ENCODE data around the gene RPL37A.

RPL37A gene

DNA sequence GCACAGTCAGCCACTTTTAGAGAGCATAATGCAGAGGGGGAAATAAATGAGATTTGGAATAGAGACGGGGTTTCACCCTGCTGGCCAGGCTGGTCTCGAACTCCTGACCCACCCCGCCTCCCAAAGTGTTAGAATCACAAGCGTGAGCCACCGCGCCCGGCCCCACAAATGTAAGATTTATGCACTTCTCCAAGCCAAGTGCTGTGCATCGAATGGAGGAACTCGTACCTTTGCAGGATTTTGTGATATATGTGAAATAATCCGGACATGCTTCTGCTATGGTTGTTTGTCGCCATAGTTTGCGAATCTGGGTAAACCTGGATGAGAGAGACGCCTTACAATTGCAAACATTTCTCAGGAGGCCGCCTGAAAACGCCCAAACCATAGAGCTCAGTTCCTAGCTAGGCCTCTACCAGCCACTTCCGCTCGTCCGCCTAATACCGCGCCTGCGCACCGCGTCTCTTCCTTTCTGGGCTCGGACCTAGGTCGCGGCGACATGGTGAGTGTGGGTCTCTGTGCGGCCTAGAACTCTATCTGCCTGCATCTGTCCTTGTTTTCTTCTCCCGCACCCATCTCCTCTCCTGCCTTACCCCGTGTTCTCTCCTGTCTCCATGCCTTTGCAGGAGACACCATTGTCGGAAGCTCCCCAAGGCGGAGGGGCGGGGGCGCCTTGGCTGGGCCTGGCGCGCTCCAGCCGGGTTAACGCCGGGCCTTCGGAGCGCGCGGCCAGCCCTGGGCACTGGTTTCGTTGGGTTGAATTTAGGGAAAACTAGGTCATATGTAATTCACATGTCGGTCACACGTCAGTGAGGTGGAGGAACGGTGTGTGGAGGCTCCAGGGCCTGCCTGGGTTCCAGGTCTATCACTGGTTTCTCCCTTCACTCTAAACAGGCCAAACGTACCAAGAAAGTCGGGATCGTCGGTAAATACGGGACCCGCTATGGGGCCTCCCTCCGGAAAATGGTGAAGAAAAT lies at the start of gene RPL37A:
Gene RPL37A (plus strand): TSS at position 466 of the 974 bp plus-strand sequence. CDS start 31 bp downstream, at position 497.
- H3K4me3 ChIP-seq (ENCODE audit: low read depth, low read length): peak within 1 kb of the TSS; percentile 75
- TF ChIP-seq, protein P1, sequence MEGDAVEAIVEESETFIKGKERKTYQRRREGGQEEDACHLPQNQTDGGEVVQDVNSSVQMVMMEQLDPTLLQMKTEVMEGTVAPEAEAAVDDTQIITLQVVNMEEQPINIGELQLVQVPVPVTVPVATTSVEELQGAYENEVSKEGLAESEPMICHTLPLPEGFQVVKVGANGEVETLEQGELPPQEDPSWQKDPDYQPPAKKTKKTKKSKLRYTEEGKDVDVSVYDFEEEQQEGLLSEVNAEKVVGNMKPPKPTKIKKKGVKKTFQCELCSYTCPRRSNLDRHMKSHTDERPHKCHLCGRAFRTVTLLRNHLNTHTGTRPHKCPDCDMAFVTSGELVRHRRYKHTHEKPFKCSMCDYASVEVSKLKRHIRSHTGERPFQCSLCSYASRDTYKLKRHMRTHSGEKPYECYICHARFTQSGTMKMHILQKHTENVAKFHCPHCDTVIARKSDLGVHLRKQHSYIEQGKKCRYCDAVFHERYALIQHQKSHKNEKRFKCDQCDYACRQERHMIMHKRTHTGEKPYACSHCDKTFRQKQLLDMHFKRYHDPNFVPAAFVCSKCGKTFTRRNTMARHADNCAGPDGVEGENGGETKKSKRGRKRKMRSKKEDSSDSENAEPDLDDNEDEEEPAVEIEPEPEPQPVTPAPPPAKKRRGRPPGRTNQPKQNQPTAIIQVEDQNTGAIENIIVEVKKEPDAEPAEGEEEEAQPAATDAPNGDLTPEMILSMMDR (IDR thresholded peaks at IDR 0.05; ENCODE audit: borderline replicate concordance, insufficient read depth, low read depth, low read length): no peak

DNA sequence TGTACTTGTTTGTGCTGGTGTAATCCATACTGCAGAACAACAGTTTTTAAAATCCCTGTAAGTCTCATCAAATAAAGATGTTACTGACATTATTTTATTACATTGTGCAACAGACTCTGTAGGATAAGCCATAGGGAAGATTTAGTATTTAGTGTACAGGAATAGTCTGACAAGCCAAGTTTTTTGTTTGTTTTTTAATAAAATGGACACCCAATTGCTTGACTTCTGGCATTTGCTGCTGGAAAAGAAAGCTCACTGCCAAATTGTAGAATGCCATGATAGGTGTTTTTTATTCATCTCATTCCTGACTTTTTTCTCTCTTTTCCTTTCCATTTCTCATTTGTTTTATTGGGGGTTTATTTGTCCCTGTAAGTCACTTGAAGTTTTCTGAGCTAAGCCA lies 48.3 kb upstream of the RPL37A start:
- no peak overlapping the region for H3K4me3 ChIP-seq (ENCODE audit: low read depth, low read length)
- TF ChIP-seq, protein P1 (IDR thresholded peaks at IDR 0.05; ENCODE audit: borderline replicate concordance, insufficient read depth, low read depth, low read length): no peak

DNA sequence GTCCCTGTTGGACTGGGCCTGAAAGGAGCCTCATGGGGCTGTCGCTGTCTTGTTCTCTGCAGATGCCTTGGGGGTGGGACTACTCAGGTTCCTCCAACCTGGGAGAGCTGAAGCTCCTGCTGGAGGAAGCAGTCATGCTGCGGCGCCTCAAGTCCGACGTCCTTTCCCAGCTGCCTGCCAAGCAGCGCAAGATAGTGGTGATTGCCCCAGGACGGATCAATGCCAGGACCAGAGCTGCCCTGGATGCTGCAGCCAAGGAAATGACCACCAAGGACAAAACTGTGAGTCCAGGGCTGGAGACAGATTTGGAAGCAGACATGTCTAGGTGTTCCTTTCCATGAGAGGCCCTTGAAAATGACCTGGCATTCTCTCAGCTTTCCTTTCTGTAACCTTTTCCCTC lies 47.9 kb upstream of the RPL37A start:
- H3K4me3 ChIP-seq (ENCODE audit: low read depth, low read length): no peak overlapping the region
- TF ChIP-seq, protein P1 (IDR thresholded peaks at IDR 0.05; ENCODE audit: borderline replicate concordance, insufficient read depth, low read depth, low read length): no peak

DNA sequence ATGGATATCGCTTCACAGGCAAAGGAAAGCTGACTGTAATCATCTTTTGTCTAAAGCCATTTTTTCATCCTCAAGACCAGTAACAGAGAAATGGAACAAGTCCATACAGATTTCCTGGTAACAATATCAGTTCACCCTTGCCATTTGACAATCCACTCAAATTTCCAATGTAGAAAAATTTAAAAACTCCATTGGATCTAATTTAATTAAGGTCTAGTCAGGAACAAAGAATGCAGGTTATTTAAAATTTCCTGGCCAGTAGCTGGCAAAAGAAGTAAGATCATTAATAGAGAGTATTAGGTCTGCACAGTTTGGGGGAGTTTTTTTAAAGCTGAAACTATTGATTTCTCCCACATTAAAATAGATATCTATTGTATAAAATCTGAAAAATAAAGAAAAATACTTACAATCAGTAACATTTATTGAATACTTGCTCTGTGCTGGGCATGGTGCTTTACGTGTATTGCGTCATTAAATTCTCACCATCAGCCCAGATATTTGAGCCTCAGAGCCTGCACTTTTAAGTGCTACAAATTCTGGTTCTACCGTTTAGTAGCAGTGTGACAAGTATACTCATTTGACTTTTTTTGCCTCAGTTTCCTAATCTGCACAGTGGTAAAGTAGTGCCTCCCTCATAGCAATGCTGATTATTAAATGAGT lies 44.6 kb upstream of the RPL37A start:
- TF ChIP-seq, protein P1 (IDR thresholded peaks at IDR 0.05; ENCODE audit: borderline replicate concordance, insufficient read depth, low read depth, low read length): no peak
- H3K4me3 ChIP-seq (ENCODE audit: low read depth, low read length): no peak overlapping the region

DNA sequence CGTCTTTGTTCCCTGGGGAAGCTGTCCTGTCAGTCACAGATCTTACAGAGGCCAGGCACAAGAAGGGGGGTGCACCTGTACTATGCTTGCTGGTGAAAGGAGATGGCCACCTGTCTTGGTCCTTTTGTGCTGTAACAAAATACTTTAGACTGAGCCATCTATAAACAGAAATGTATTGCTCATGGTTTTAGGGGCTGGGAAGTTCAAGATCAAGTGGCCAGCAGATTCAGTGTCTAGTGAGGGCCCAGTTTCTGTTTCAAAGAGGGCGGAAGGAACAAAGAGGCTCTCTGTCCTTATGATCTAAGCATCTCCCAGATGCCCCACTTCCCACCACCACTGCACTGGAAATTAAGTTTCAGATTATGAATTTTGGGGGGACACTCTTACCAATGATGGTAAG lies 35.5 kb upstream of the RPL37A start:
- TF ChIP-seq, protein P1 (IDR thresholded peaks at IDR 0.05; ENCODE audit: borderline replicate concordance, insufficient read depth, low read depth, low read length): no peak
- H3K4me3 ChIP-seq (ENCODE audit: low read depth, low read length): no peak overlapping the region

DNA sequence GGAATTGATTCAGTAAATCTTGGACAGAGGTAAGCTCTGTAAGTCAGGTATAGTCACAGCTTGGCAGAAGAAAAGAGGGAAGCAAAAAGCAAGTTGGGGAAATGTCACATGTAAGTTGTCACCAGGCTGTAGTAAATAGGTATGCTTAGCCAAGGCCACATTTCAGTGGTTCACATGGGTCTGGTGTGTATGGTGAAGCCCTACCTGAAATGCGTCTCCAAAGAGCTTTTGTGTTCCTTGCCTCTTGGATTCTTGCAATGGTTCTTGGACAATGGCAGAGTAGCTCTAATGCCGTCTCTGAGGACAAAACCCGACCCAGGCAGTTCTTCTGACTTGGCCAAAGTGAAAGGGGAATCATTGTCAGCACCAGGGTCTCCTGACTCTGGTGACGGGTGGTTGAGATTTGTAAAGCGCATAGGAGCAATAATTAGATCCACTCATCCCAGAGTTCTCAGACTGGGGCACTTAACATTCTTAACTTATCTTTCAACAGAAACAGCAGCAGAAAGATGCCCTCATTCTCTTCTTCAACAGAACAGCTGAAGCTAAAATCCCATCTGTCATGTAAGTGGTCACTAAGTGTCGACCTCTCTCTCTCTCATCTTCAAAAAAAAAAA lies 34.4 kb upstream of the RPL37A start:
- TF ChIP-seq, protein P1 (IDR thresholded peaks at IDR 0.05; ENCODE audit: borderline replicate concordance, insufficient read depth, low read depth, low read length): no peak
- no peak overlapping the region for H3K4me3 ChIP-seq (ENCODE audit: low read depth, low read length)
